HT-29 (cell line): ENCODE measurements around the gene PNCK. TPM values are rescaled to one million over a fixed set of nuclear protein-coding genes. Genes with fewer than 3 reads are reported as not detected.
"Not testable (repeated sequence)": the region's sequence is repeated elsewhere in the genome, so short reads cannot be mapped to it uniquely, and the experiment has no call there.

Experiments used
- DNase-seq: peaks from one replicate; pipeline ENCODE4 v3.0.0-alpha.2; 2015; ENCODE audit warnings: low spot score
- total RNA-seq: library from RNA; depleted of rRNA; stranded (reverse); fragments of >200 nt; shearing (Covaris generic); gene quantifications from 2 replicates; pipeline ENCODE4 v1.2.3, GENCODE V29; 2014; rRNA removed

Gene PNCK
- total RNA-seq, result 0.99 and 1.1 TPM in 2 replicates

DNA sequence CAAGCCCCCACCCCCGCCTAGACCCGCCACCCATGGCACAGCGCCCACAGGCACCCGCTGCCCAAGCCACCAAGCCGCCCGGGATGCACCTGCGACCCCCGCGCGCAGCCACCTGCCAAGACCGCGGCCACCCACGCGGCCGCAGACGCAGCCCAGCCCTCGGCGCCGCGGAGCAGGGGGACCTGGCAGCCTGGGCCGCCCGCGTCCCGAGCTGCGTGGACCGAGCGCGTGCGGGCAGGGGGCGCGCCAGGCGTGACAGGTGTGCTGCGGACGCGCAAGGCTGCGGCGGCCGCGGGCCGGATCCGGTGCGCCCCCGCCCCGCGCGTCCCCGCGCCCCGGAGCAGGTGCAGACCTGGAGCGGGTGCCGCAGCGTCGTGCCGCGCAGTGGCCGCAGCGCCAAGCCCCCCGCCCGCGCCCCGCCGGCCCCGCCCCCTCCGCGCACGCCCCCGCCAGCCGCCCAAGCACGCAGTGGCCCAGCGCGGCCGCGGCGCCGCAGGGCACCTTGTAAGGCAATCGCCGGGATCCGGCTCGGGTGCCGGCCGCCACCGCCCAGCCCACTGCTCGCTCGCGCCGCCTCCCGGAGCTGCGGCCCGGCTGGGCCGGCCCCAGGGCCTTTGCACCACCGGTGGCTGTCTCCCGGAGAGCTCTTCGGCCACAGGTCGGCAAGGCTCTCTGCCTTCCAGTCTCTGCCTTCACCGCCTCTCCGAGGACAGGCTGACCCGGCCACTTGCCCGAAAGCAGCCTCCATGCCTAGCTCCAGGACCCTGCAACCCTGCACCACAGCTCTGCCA lies at the start of gene PNCK:
PNCK (minus strand) TSS at position 386 of the 791 bp plus-strand sequence. CDS start 737 bp downstream, outside the sequence.
- DNase-seq, result no peak

DNA sequence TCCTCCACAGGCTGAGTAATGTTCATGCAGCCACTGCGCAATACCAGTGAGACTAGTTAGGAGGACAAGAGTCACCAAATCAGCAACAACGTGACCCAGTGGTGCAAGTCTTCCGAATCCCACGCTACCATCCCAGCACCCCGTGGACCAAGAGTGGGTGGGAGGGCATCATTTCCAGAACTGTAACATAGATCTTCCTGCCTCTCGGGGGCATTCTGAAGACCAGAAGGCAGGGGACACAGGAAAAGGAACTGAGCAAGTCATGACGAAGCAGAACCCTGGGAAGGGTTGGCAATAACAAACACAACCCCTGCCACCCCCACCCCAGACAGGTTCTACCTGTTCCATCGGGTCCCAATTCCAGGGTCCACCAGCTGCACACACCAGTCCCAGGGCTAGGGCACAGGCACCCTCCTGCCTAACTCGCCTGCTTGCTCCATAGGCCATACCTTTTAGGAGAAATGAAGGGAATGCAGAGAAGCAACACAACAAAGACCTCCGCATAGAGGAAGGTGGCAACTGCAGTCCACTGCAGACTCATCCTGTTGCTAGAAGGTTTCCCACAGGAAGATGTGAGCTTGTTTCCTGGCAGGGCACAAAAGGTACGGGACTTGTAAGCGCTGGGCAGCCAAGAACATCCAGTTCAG lies 49.2 kb upstream of the PNCK start:
- peak; percentile 58 for DNase-seq

DNA sequence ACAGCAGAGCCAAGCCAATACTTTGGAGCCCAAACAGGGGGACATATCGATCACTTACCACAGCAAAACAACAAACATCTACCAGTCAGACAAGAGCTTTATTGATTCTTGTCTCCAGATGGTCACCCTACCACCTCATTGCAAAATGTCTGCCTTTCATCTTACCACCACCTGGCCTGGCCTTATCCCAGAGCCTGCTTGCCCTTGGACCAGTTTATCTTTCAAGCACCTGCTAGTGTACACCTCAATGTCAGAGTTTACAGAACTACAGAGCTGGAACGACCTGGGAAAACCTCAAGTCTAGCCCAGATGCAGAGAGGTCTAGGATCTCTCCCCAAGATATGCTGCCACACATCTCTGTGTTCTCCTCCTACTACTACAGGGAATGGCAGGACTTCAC lies 46.1 kb upstream of the PNCK start:
- DNase-seq, result no peak

DNA sequence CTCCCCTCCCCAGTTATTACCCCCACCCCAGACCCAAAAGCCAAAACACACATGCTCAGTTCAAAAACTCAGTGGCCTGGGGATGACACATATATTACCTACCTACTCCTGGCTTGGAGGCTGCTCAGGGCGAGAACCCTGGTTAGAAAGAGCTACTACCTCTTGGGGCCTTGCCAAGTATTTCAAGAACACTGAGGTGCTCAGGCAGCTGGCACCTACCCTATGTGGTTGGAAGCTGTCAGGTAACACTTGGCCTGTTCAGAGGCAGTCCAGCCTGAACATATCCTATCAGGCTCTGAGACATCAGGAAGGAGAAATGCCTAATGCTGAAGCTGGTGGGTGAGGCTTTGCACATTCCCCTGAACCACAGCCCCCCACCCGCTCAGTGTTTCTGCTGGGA lies 45.6 kb upstream of the PNCK start:
- DNase-seq, result no peak

DNA sequence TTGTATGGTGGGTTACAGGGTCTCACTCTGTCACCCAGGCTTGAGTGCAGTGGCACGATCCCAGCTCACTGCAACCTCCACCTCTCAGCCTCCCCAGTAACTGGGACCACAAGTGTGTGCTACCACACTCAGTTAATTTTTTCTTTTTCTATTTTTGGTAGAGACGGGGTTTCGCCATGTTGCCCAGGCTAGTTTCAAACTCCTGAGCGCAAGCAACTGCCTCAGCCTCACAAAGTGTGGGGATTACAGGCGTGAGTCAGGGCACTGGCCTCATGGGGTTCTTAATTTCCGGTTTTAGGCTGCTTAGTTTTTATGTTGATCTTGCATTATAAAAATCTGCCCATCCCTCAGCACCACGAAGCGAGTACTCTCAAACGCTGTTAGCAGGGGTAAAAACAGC lies 43.8 kb upstream of the PNCK start:
- no peak for DNase-seq

DNA sequence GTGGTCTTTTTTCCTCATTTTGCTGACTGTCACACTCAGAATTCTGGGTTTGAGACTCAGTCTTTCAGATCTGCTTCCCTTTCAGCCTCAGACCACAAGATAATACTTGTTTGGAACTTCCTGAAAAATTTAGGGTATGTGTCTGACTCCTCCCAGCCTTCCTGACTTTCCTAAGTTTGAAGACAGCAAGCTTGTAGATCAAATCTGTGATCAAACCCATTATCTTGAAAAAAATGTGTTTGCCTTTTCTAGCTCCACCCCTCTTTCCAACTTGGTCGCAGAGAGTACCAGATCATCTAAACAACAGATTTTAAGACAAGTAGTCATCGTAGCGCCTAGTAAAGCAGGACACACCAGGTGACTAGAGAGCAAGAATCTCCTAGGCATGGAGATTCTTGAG lies 40.6 kb upstream of the PNCK start:
- no peak for DNase-seq

DNA sequence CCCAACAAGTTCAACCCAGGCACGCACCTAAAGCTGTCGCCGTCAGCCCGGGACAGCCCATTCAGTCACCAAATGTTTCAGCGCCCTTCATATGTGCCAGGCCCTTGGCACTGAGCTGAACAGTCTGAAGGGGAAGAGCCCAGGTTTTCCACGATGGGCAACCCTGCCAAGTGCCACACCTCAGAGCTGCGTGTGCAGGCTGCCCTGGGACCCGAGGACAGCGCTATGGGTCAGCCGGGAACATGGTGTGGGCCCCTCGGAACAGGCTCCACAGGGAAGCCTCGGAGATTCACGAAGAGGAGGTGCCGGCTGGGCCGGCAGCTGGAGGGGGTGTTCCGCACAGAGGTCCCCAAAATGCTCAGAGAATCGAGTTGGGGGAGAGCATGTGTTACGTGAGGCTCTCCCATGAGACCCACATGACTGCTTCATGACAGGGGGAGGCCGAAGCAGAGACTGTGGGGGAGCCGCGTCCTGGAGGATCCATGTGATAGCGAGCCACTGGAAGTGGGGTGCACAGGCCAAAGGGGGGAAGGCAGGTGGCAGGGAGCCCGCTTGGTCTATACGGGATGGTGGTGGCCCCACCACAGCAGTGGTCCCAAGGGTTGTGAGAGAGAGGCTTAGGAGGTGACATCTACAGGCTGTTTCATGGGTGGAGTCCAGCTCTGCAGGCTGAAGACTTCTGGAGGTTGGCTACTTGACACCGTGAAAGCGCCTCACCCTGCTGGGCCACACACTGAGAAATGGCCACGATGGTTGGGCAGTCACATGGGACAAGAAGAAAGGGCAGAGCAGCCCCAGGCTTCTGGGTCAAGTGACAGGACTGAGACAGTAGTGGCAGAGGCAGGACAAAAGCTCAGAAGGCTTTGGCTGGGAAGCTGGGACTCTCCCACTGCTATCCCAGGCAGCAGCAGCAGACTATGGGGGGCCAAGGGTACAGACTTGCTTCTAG lies 36.4 kb upstream of the PNCK start:
- no peak for DNase-seq

DNA sequence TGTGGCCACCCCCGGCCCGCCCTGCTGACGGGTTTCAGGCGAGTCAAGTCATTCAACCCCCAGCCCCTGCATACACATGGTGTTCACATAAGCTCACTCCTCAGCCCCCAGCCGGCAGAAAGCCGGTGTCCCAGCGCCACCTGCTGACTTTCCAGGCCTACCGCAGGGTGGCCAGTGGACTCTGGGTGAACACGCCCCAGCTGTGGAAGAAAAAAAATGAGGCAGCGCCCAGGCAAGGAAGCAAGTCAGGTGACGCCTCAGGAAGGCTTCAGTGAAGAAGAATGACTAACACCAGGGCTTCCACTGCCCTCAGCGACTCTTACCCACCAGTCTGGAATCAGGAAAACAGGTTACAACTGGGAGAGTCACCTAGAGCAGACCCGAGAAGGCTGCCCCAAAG lies 34.8 kb upstream of the PNCK start:
- DNase-seq, result peak; percentile 96

DNA sequence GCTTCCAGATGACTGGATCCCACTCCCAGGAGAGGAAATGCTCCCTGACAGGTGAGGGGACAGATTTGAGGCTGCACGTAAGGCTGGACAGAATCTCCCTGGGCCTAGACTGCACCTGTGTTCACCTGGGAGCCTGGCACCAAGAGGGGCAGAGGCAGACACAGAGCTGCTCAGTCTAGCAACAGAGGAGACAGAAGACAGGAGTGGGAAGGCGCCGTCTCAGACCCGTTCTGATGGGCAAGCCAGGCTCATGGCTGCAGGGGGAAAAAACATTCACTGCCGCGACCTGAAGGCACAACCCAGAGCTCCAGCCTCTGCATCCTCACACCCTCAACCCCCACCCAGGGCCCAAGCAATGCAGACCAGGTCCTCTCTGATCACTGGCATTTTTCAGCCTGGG lies 33.8 kb upstream of the PNCK start:
- DNase-seq, result no peak

DNA sequence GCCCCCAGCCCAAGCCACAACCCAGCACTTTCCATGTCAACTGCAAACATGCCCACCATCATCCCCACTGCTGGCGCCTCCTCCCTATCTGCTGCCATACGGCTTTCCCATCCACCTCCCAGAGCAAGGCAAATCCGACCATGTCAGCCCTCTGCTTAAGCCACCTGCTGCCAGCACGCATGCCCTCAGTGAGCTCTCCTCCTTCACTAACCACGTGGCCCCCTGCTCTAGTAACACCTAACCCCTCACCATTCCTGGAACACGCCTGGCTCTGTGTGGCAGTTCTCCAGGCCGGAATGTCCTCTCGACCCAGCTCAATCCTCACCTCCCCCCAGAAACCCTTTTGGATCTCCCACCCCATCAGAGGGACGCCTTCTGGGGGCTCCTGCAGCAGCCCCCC lies 33.2 kb upstream of the PNCK start:
- no peak for DNase-seq

DNA sequence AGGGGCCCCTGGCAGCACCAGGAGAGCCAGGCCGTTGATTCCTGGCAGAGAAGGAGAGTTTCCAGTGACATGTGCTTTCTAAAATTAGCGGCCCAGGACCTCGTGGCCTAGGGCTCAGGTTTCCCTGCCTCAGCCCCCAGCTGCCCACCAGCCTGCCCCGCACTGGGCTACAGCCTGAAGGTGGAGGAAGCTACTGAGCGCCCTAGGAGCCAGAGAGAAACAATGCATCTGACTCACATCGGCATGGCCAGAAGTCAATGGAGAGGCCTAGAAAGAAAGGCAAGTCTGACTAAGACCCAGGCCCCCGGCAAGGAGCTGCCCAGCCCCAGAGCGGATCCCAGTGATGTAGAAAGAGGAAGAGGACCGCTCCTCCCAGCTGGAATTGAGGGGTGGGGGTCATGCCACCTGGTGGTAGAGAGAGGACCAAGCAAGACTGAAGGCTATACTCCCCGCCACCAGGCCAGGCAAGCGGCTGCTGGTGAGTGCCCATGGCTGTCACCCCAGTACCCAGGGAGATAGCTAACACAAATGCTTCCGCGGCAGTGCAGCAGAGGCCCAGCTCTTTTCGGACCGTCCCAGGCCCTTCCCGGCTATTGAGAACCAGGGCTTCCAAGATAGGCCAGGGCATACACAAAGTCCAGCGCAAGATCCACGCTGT lies 31.9 kb upstream of the PNCK start:
- not testable (repeated sequence) for DNase-seq

DNA sequence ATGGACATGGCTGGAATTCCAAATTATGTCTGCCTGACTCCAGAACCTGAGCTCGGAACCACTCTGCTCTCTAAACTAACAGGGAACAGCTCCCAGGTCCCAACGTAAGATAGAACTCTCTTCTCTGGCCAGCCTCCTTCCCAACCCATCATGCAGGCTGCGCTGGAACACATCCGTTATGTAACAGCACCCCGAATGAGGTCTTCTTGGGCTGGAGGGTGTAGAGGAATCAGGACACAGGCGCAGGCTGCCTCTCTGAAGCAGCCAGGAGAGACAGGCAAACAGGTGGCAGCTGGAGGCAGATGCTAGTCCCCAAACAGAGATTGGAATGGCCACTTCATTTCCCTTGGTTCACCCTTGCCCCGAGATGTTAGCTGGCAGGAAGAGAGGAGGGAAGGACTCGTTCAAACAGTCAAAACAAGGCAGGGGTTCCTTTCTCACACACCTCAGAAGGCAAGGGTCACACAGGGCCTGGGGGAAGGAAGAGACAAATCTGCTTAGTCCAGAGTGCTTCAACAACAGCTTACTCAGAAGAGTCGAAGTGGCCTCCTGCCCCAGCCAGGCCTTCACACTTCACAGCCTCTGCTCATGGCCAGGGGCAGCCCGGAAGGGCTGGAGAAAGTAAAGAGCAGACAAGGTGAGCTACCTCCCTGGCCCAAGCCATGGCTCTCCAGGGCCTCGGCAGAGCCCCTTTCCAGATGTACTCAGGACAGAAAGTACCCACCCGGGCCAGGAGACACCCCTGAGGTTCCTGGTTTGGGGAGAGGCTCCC lies 31.2 kb upstream of the PNCK start:
- DNase-seq, result not testable (repeated sequence)

DNA sequence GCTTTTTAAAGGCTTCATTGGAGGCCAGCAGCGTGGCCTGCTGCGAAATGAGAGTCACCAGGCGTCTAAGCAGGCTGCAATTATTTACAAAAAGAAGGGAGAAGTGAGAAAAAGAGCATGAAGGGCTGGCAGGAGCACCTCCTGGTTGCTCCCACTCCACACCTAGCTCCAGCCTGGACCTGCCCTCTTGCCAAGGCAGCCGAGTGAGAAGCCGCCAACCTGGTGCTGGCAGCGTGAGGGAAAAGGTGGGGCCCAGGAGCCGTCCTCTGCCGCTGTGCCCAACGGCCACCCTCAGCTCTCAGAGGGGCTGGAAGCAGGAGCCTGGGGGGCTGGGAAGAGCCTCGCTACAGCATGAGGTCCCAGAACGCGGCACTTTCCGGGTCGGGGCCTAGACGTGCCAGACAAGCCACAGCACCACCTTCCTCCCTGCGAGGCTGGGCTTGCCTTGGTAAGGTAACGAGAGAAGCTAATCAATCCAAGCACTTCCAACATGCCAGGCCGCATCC lies 30.5 kb upstream of the PNCK start:
- DNase-seq, result no peak

DNA sequence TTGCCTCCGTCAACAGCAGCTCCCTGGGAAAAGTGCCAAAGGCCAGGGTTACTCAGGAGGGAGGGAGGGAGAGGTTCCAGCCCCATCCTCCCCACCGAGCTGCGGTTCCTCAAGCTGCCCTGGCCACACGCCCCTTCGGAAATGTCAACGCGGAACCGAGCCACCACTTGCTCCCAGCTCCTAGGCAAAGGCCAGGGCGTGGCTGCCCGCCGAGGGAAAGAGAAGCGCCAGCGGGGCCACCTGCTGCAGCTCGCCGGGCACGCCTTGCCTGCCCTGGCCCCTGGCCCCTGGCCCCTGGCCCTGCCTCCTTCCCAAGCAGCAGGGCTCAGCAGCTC lies 29.4 kb upstream of the PNCK start:
- peak; percentile 74 for DNase-seq

DNA sequence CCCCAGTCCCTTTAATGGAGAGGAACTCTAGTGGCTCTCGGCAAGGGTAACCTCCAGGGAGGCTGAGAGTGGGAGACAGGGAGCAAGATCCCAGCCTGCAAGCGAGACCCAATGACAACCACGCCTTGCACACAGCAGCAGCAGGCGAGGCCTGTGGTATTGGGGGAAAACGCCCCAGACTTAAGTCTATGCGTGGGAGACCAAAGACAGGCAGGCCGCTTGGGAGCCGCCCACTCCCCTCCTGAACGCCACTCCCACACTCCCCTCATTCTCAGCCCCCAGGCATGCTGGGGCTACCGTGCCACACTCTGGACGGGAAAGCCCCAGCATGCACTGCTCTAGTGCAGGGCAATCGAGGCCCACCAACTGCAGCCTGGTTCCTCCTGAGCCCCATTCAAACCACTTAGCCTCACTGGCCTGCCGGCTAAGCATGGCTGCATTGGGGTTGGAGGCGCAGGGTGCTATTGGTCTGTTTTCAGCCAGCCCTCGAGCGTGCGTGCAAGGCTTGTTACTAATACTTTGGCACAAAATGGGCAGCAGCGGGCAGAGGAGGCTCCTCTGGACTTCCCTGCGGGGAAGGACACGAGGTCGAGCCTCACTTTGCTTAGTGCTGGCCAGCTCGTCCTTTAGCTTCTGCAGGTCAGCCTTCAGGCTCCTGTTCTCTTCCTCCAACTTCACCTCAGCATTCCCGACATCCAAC lies 28.9 kb upstream of the PNCK start:
- DNase-seq, result no peak

DNA sequence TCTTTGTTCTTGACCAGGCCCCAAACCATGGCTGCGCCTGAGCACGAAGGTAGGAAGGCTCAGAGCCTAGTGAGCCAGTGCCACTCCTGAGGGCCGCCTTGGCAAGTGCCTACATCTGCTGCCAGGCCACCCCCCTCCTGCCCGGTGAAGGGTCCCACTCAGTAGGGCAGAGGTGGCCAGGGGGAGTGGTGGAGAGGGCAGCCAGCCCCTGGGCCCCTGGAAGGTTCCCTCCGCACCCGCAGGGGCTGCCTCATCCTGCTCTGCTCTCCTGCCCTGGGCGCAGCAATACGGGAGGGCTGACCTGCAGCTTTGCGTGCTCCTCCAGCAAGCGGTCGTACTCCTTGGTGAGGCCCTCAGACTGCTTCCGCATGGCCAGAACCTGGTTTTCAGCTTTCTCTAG lies 28.1 kb upstream of the PNCK start:
- DNase-seq, result no peak

DNA sequence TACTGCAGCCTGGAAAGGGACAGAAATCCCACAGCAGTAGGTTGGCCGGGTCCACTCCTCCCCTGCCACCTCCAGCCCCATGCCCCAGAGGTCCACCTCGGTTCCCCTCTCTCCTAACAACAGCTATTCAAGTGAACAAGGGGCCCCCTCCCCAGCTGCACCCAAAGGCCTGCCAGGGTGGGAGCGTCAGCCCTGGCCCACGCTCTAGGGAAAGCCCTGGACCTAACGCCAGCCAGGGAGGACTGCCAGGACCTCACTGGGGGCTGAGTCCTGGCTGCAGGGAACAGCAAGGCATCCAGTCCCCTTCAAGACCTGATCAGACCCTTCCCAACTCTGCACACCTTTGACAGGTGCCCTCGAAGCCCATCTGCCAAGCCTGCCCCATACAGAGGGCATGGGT lies 27.4 kb upstream of the PNCK start:
- DNase-seq, result no peak

DNA sequence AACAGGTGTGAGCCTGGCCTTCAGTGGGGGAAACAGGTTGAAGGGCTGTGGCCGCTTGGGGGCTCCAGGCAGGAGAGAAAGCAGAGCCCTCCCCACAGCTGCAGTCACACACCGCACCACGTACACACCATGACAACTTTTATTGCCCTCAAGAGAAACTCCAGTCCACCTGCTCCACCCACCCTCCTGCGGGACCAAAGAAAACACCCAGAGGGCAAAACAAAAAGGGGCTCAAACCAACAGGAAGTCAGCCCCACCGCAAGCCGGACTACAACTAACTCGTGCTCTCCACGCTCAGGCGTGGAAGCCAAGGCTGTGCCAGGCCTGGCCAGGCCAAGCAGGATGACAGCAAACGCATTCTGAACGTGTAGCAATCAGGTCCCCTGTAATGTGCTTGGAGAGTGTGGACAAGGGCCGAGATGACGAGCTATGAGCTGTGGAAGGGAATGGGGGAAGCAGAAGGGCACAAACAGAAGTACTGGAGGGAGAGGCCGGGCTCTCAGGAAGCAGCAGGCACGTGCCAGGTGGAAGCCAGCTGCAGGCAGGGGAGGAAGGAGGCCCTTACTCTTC lies 26.8 kb upstream of the PNCK start:
- no peak for DNase-seq

DNA sequence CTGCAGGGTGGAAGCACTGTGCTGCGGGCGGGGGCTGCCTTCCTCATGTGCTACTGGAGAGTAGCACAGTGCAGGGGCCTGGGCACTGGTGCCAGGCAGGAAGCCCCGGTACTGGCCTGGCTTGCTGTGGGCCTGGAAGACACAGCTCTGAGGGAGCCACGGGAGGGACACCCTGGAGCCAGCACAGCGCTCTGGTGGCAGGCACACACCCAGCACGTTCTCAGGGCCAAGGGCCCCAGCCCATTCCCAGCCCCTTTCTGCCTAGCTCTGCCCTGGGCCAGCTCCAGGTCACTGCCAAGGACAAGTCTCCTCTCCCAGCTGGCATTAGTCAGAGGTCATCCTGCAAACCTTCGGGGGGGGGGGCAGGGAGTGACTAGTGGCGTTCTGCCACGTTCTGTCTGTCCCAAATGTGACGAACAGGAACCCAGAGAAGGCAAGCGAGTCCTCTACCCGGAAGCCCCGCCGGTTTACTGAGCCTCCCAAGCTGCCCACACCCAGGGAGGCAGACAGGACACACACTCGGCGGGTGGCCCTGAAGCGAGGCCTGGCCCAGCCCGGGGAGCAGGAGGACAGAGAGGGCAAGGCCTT lies 26.3 kb upstream of the PNCK start:
- DNase-seq, result peak; percentile 36
